HEK293 (cell line): ENCODE data around the gene PCDHA13.

Experiments
- CTCF ChIA-PET: fragments of 350-600 bp; formaldehyde crosslinking; extraction: SDS; loops from one replicate; lab custom pipeline; 2021; ENCODE audit warnings: antibody characterized with exemption; lab: Yijun Ruan, JAX
- POLR2A ChIA-PET: fragments of 300-600 bp; formaldehyde crosslinking; extraction: SDS; loops from one replicate; lab custom pipeline; 2020; ENCODE audit warnings: antibody characterized with exemption, inconsistent platforms; lab: Yijun Ruan, JAX
- H3K27ac ChIP-seq: fragments of 200-500 bp; sonication (Bioruptor generic); 2 replicates; pipeline ENCODE4 v1.5.1; 2014; ENCODE audit warnings: low read depth, low read length, control low read depth, inconsistent platforms; ENCODE audit errors: extremely low read depth
- H3K36me3 ChIP-seq, 2 experiments: fragments of 200-500 bp in 1 of 2; sonication (Bioruptor generic) in 1 of 2; 1 replicate in 1 of 2; 2 replicates in 1 of 2; pipeline ENCODE4 v1.5.1; 2014 to 2017; ENCODE audit warnings: inconsistent platforms in 2 of 2, low read length in 2 of 2; ENCODE audit not compliant: control insufficient read depth in 2 of 2, insufficient read depth in 1 of 2
- H3K4me1 ChIP-seq: fragments of 200-500 bp; sonication (Bioruptor generic); 2 replicates; pipeline ENCODE4 v1.5.1; 2014; ENCODE audit warnings: mild to moderate bottlenecking, low read length, inconsistent platforms; ENCODE audit not compliant: control insufficient read depth, insufficient read depth
- H3K4me3 ChIP-seq: 2 replicates; pipeline ENCODE4 v1.5.1; 2011; ENCODE audit warnings: low read depth, mild to moderate bottlenecking, control low read depth, low read length, moderate library complexity
- H3K9me3 ChIP-seq: fragments of 200-500 bp; sonication (Bioruptor generic); 2 replicates; pipeline ENCODE4 v1.5.1; 2014; ENCODE audit warnings: low read depth, low read length, inconsistent platforms; ENCODE audit not compliant: control insufficient read depth, insufficient read depth
- BCL11B ChIP-seq: fragments of 450-650 bp; formaldehyde crosslinking; IDR thresholded peaks from 2 replicates; pipeline ENCODE4 v1.5.1; 2016; ENCODE audit warnings: low read depth, missing biosample characterization, missing genetic modification characterization
- HOXA7 ChIP-seq: sonication (generic); formaldehyde crosslinking; IDR thresholded peaks from 2 replicates; pipeline ENCODE4 v1.8.1; 2022; ENCODE audit warnings: missing genetic modification reagents, borderline replicate concordance
- PATZ1 ChIP-seq: fragments of 450-650 bp; formaldehyde crosslinking; IDR thresholded peaks from 2 replicates; pipeline ENCODE4 v1.5.1; 2016; ENCODE audit warnings: missing biosample characterization, missing genetic modification characterization
- PRDM1 ChIP-seq: fragments of 450-650 bp; formaldehyde crosslinking; IDR thresholded peaks from 2 replicates; pipeline ENCODE4; 2016; ENCODE audit warnings: missing biosample characterization, missing genetic modification characterization
- ZBTB44 ChIP-seq: fragments of 450-650 bp; IDR thresholded peaks from 2 replicates; pipeline ENCODE4 v1.5.1; 2018; ENCODE audit warnings: missing biosample characterization, mild to moderate bottlenecking, missing genetic modification characterization
- ZBTB8A ChIP-seq: fragments of 450-650 bp; formaldehyde crosslinking; IDR thresholded peaks from 2 replicates; pipeline ENCODE4 v1.5.1; 2016; ENCODE audit warnings: missing biosample characterization, missing genetic modification characterization
- ZFP69B ChIP-seq: fragments of 450-650 bp; formaldehyde crosslinking; IDR thresholded peaks from 2 replicates; pipeline ENCODE4 v1.5.1; 2016; ENCODE audit warnings: missing biosample characterization, missing genetic modification characterization
- ZNF202 ChIP-seq: fragments of 450-650 bp; formaldehyde crosslinking; IDR thresholded peaks from 2 replicates; pipeline ENCODE4 v1.5.1; 2016; ENCODE audit warnings: missing biosample characterization, missing genetic modification characterization, borderline replicate concordance
- ZNF266 ChIP-seq: fragments of 450-650 bp; formaldehyde crosslinking; IDR thresholded peaks from 2 replicates; pipeline ENCODE4 v1.5.1; 2016; ENCODE audit warnings: missing biosample characterization, missing genetic modification characterization, low read depth
- ZNF274 ChIP-seq, 2 experiments: fragments of 200-500 bp in 1 of 2; fragments of 450-650 bp in 1 of 2; sonication (Bioruptor generic) in 1 of 2; formaldehyde crosslinking in 1 of 2; IDR thresholded peaks; 2 replicates each; pipeline versions ENCODE4 v1.5.1 to v1.6.1; 2014 to 2016; ENCODE audit warnings: borderline replicate concordance in 1 of 2, inconsistent platforms in 1 of 2, low read length in 1 of 2, missing biosample characterization in 1 of 2, missing genetic modification characterization in 1 of 2
- ZNF324 ChIP-seq: fragments of 450-650 bp; formaldehyde crosslinking; IDR thresholded peaks from 2 replicates; pipeline ENCODE4 v1.5.1; 2016; ENCODE audit warnings: missing biosample characterization, missing genetic modification characterization
- ZNF362 ChIP-seq: fragments of 450-650 bp; formaldehyde crosslinking; IDR thresholded peaks from 2 replicates; pipeline ENCODE4 v1.5.1; 2016; ENCODE audit warnings: missing biosample characterization, missing genetic modification characterization
- ZNF791 ChIP-seq: fragments of 450-650 bp; formaldehyde crosslinking; IDR thresholded peaks from 2 replicates; pipeline ENCODE4 v1.5.1; 2016; ENCODE audit warnings: missing biosample characterization, missing genetic modification characterization
- TF ChIP-seq, protein P1 (sequence below): fragments of 450-650 bp; formaldehyde crosslinking; IDR thresholded peaks from 2 replicates; pipeline ENCODE4 v1.5.0; 2017; ENCODE audit warnings: missing biosample characterization, missing genetic modification characterization, borderline replicate concordance
- TF ChIP-seq, protein P2 (sequence below): fragments of 450-650 bp; formaldehyde crosslinking; IDR thresholded peaks from 2 replicates; pipeline ENCODE4 v1.5.1; 2016; ENCODE audit warnings: missing biosample characterization, missing genetic modification characterization
- TF ChIP-seq, protein P3 (sequence below): fragments of 450-650 bp; formaldehyde crosslinking; IDR thresholded peaks from 2 replicates; pipeline ENCODE4 v1.5.1; 2016; ENCODE audit warnings: missing biosample characterization, missing genetic modification characterization

PCDHA13 gene

GRCh38 chr5:140862441-140863295, 19.3 kb upstream of the PCDHA13 start:
- Histone ChIP-seq H3K36me3 (no peaks in the 10 kb centered on the region), H3K9me3 (no peaks in the 10 kb centered on the region), H3K4me3 (no peak overlapping the region), H3K27ac (no peak overlapping the region), H3K4me1 (no peaks in the 10 kb centered on the region)
- TF ChIP-seq ZBTB8A (tag by site-specific recombination) (no peak), ZBTB44 (tag by site-specific recombination) (no peak), ZNF274 (IDR thresholded peaks at IDR 0.05; ENCODE audit: low read length) (no peak), ZNF274 (tag by site-specific recombination; IDR thresholded peaks at IDR 0.05; ENCODE audit: borderline replicate concordance) (no peak), ZNF266 (tag by site-specific recombination) (no peak), ZNF791 (tag by site-specific recombination) (no peak), BCL11B (tag by site-specific recombination) (no peak), ZNF202 (tag by site-specific recombination) (no peak), HOXA7 (no peak), ZNF324 (tag by site-specific recombination) (no peak), PRDM1 (tag by site-specific recombination) (no peak), PATZ1 (tag by site-specific recombination) (no peak), ZFP69B (tag by site-specific recombination) (no peak), ZNF362 (tag by site-specific recombination) (no peak)
- TF ChIP-seq, protein P1, sequence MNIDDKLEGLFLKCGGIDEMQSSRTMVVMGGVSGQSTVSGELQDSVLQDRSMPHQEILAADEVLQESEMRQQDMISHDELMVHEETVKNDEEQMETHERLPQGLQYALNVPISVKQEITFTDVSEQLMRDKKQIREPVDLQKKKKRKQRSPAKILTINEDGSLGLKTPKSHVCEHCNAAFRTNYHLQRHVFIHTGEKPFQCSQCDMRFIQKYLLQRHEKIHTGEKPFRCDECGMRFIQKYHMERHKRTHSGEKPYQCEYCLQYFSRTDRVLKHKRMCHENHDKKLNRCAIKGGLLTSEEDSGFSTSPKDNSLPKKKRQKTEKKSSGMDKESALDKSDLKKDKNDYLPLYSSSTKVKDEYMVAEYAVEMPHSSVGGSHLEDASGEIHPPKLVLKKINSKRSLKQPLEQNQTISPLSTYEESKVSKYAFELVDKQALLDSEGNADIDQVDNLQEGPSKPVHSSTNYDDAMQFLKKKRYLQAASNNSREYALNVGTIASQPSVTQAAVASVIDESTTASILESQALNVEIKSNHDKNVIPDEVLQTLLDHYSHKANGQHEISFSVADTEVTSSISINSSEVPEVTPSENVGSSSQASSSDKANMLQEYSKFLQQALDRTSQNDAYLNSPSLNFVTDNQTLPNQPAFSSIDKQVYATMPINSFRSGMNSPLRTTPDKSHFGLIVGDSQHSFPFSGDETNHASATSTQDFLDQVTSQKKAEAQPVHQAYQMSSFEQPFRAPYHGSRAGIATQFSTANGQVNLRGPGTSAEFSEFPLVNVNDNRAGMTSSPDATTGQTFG (tag by site-specific recombination) = no peak
- TF ChIP-seq, protein P2, sequence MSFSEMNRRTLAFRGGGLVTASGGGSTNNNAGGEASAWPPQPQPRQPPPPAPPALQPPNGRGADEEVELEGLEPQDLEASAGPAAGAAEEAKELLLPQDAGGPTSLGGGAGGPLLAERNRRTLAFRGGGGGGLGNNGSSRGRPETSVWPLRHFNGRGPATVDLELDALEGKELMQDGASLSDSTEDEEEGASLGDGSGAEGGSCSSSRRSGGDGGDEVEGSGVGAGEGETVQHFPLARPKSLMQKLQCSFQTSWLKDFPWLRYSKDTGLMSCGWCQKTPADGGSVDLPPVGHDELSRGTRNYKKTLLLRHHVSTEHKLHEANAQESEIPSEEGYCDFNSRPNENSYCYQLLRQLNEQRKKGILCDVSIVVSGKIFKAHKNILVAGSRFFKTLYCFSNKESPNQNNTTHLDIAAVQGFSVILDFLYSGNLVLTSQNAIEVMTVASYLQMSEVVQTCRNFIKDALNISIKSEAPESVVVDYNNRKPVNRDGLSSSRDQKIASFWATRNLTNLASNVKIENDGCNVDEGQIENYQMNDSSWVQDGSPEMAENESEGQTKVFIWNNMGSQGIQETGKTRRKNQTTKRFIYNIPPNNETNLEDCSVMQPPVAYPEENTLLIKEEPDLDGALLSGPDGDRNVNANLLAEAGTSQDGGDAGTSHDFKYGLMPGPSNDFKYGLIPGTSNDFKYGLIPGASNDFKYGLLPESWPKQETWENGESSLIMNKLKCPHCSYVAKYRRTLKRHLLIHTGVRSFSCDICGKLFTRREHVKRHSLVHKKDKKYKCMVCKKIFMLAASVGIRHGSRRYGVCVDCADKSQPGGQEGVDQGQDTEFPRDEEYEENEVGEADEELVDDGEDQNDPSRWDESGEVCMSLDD = no peak
- TF ChIP-seq, protein P3, sequence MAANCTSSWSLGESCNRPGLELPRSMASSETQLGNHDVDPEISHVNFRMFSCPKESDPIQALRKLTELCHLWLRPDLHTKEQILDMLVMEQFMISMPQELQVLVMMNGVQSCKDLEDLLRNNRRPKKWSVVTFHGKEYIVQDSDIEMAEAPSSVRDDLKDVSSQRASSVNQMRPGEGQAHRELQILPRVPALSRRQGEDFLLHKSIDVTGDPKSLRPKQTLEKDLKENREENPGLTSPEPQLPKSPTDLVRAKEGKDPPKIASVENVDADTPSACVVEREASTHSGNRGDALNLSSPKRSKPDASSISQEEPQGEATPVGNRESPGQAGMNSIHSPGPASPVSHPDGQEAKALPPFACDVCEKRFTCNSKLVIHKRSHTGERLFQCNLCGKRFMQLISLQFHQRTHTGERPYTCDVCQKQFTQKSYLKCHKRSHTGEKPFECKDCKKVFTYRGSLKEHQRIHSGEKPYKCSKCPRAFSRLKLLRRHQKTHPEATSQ (tag by site-specific recombination) = no peak
- POLR2A ChIA-PET = no interaction called here
- CTCF ChIA-PET = interaction anchor here (0.5 to 0.6 kb wide), 2 partner anchors 9 to 172 kb away, joined by 3 read pairs; no protein-coding TSS in a partner anchor
